Stimulated activated CD4-positive, alpha-beta T cell treated with anti-CD3 and anti-CD28 coated beads, TNF-alpha, amount 100 ng/mL, for 4 hours (primary cell): ENCODE measurements around the gene ADAM33.

Source experiments
- DNase-seq, 3 experiments: peaks; one replicate each; pipeline ENCODE4 v3.0.0-alpha.2; 2020; ENCODE audit warnings: low read depth in 3 of 3

ADAM33 gene

GRCh38 chr20:3689978-3690377, 8.2 kb upstream of the ADAM33 start:
- no peak for DNase-seq

GRCh38 chr20:3687655-3688054, 5.8 kb upstream of the ADAM33 start:
- DNase-seq, result no peak

- no peak for DNase-seq
Observed at GRCh38 chr20:3686867-3687321, 5.1 kb upstream of the ADAM33 start.

- no peak for DNase-seq
Observed at GRCh38 chr20:3686421-3686820, 4.6 kb upstream of the ADAM33 start.

GRCh38 chr20:3685341-3685740, 3.5 kb upstream of the ADAM33 start:
- DNase-seq, result no peak

GRCh38 chr20:3681352-3681930, 369 bp downstream of the ADAM33 start:
- DNase-seq, result no peak

- DNase-seq, result no peak
Observed at GRCh38 chr20:3680701-3681351, 984 bp downstream of the ADAM33 start.

- DNase-seq, result no peak
Observed at GRCh38 chr20:3679749-3680700, 1.8 kb downstream of the ADAM33 start.

- DNase-seq, result no peak
Observed at GRCh38 chr20:3678856-3679720, 2.7 kb downstream of the ADAM33 start.

- no peak for DNase-seq
Observed at GRCh38 chr20:3678198-3678597, 3.6 kb downstream of the ADAM33 start.

- no peak for DNase-seq
Observed at GRCh38 chr20:3677733-3678132, 4.1 kb downstream of the ADAM33 start.

- DNase-seq, result no peak
Observed at GRCh38 chr20:3674995-3675900, 6.6 kb downstream of the ADAM33 start.

- no peak for DNase-seq
Observed at GRCh38 chr20:3674447-3674846, 7.4 kb downstream of the ADAM33 start.

GRCh38 chr20:3673221-3674070, 8.4 kb downstream of the ADAM33 start:
- no peak for DNase-seq

- DNase-seq, result no peak
Observed at GRCh38 chr20:3672547-3673171, 9.2 kb downstream of the ADAM33 start.

- no peak for DNase-seq
Observed at GRCh38 chr20:3671986-3672546, 9.7 kb downstream of the ADAM33 start.

- no peak for DNase-seq
Observed at GRCh38 chr20:3670945-3671344, 10.9 kb downstream of the ADAM33 start.

GRCh38 chr20:3670511-3670910, 11.3 kb downstream of the ADAM33 start:
- no peak for DNase-seq
